K562 (cell line): ENCODE data around the gene NLRC3. TPM values are rescaled to one million over a fixed set of nuclear protein-coding genes. Genes with fewer than 3 reads are reported as not detected.

Source experiments
- CHD1 ChIP-seq: fragments of 200-600 bp; sonication (generic); IDR thresholded peaks from one replicate; pipeline ENCODE4 v1.6.1; 2012; ENCODE audit warnings: mild to moderate bottlenecking, moderate library complexity, low read length, inconsistent platforms
- ETS2 ChIP-seq: IDR thresholded peaks from 2 replicates; pipeline ENCODE4 v1.6.1; 2016; ENCODE audit warnings: borderline replicate concordance, missing genetic modification characterization, mild to moderate bottlenecking, moderate library complexity, missing compliant biosample characterization; ENCODE audit not compliant: poor library complexity, severe bottlenecking
- FOXO4 ChIP-seq: fragments of 450-650 bp; formaldehyde crosslinking; IDR thresholded peaks from 2 replicates; pipeline ENCODE4 v1.4.0; 2020; ENCODE audit warnings: mild to moderate bottlenecking, moderate library complexity
- FOXP1 ChIP-seq: sonication (generic); formaldehyde crosslinking; IDR thresholded peaks from 2 replicates; pipeline ENCODE4 v1.8.0; 2022; ENCODE audit warnings: mild to moderate bottlenecking, missing genetic modification reagents
- HBP1 ChIP-seq: fragments of 450-650 bp; formaldehyde crosslinking; IDR thresholded peaks from 2 replicates; pipeline ENCODE4 v1.4.0; 2022; ENCODE audit warnings: missing genetic modification characterization
- HINFP ChIP-seq: fragments of 450-650 bp; conservative IDR thresholded peaks from 2 replicates; pipeline ENCODE4 v1.6.1; 2016; ENCODE audit warnings: missing genetic modification characterization, low read depth, mild to moderate bottlenecking, control low read depth, missing compliant biosample characterization
- HMBOX1 ChIP-seq: sonication (generic); IDR thresholded peaks from 2 replicates; pipeline ENCODE4 v1.6.1; 2016
- HNRNPK ChIP-seq: fragments of 200-400 bp; formaldehyde crosslinking; IDR thresholded peaks from one replicate; pipeline ENCODE4 v1.6.1; 2018; ENCODE audit warnings: mild to moderate bottlenecking, low read depth, low read length; ENCODE audit not compliant: poor library complexity, severe bottlenecking
- POLR2G ChIP-seq: fragments of 200-400 bp; formaldehyde crosslinking; IDR thresholded peaks from 2 replicates; pipeline ENCODE4 v1.6.1; 2017; ENCODE audit warnings: low read depth, mild to moderate bottlenecking, antibody characterized with exemption, low read length, moderate library complexity
- RBM17 ChIP-seq: fragments of 200-400 bp; formaldehyde crosslinking; IDR thresholded peaks from 2 replicates; pipeline ENCODE4 v1.6.1; 2017; ENCODE audit warnings: low read depth, mild to moderate bottlenecking, low read length, borderline replicate concordance
- RBM22 ChIP-seq: fragments of 200-400 bp; formaldehyde crosslinking; IDR thresholded peaks from 2 replicates; pipeline ENCODE4 v1.6.1; 2018; ENCODE audit warnings: low read length, low read depth; ENCODE audit not compliant: poor library complexity, severe bottlenecking
- RFX7 ChIP-seq: fragments of 250-450 bp; sonication (Bioruptor Pico); IDR thresholded peaks from 2 replicates; pipeline ENCODE4 v1.5.1; 2021; ENCODE audit warnings: mild to moderate bottlenecking
- SPI1 ChIP-seq: IDR thresholded peaks from 2 replicates; pipeline ENCODE4 v1.6.1; 2011; ENCODE audit warnings: low read depth, low read length, control low read depth, borderline replicate concordance
- TSC22D4 ChIP-seq: fragments of 450-650 bp; IDR thresholded peaks from 2 replicates; pipeline ENCODE4 v1.6.1; 2016; ENCODE audit warnings: missing genetic modification characterization, missing biosample characterization, control low read depth
- ZBTB26 ChIP-seq: fragments of 450-650 bp; formaldehyde crosslinking; IDR thresholded peaks from 2 replicates; pipeline ENCODE4 v1.4.0; 2022; ENCODE audit warnings: missing genetic modification characterization
- ZNF121 ChIP-seq: sonication (generic); formaldehyde crosslinking; conservative IDR thresholded peaks from 2 replicates; pipeline ENCODE4 v1.8.0; 2022; ENCODE audit warnings: missing genetic modification reagents
- ZNF212 ChIP-seq: fragments of 450-650 bp; formaldehyde crosslinking; IDR thresholded peaks from 2 replicates; pipeline ENCODE4 v1.4.0; 2020; ENCODE audit warnings: mild to moderate bottlenecking
- ZNF253 ChIP-seq: fragments of 250-450 bp; sonication (Bioruptor Pico); conservative IDR thresholded peaks from 2 replicates; pipeline ENCODE4 v1.6.1; 2021; ENCODE audit warnings: mild to moderate bottlenecking
- ZNF41 ChIP-seq: fragments of 250-450 bp; sonication (Bioruptor Pico); conservative IDR thresholded peaks from 2 replicates; pipeline ENCODE4 v1.4.0; 2020; ENCODE audit warnings: mild to moderate bottlenecking
- ZNF551 ChIP-seq: fragments of 250-450 bp; sonication (Bioruptor Pico); IDR thresholded peaks from 2 replicates; pipeline ENCODE4 v1.5.0; 2021; ENCODE audit warnings: mild to moderate bottlenecking, moderate library complexity
- ZNF589 ChIP-seq: fragments of 200-800 bp; sonication (Bioruptor generic); IDR thresholded peaks from 2 replicates; pipeline ENCODE4 v1.6.1; 2016; ENCODE audit warnings: low read depth, missing genetic modification characterization, missing compliant biosample characterization
- polyA plus RNA-seq, 8 experiments: library from polyadenylated mRNA; depleted of rRNA in 4 of 8; stranded (reverse) in 5 of 8; unstranded in 3 of 8; fragments of >200 nt; fragmentation: Nextera tagmentation in 2 of 8; fragmentation: Illumina TruSeq in 1 of 8; extraction: Ambion mirVana in 2 of 8; extraction: Trizol in 1 of 8; gene quantifications; 2 replicates each; pipeline versions ENCODE4 v1.2.1 to v1.2.3, GENCODE V29; 2011 to 2014; ENCODE audit warnings: inconsistent platforms in 1 of 8, missing spikeins in 1 of 8
- total RNA-seq, 7 experiments: library from RNA; depleted of rRNA in 6 of 7; stranded (reverse); fragments of >200 nt in 6 of 7; fragmentation: Illumina TruSeq in 2 of 7; extraction: Trizol in 2 of 7; gene quantifications; 2 replicates each; pipeline versions ENCODE4 v1.2.1 to v1.2.3, GENCODE V29; 2011 to 2021; ENCODE audit warnings: low replicate concordance in 1 of 7

NLRC3 gene
- total and polyA plus RNA-seq, 9 of the 15 experiments (the other 6 are each of a cell fraction or from before 2014, with no cell fraction given) = 0.03 to 0.13 (median 0.03) TPM; not detected in 4

- TF ChIP-seq HBP1 (CRISPR knock-in tag) = no peak
- no peak for TF ChIP-seq FOXO4 (CRISPR knock-in tag)
- no peak for TF ChIP-seq ZNF212 (CRISPR knock-in tag)
- TF ChIP-seq RBM22 = no peak
- no peak for TF ChIP-seq SPI1
- no peak for TF ChIP-seq ZNF41 (CRISPR knock-in tag)
- no peak for TF ChIP-seq ZNF253 (CRISPR knock-in tag)
- no peak for TF ChIP-seq TSC22D4 (tag)
- no peak for TF ChIP-seq ZBTB26
- TF ChIP-seq RFX7 (CRISPR knock-in tag) = no peak
- TF ChIP-seq ZNF551 (CRISPR knock-in tag) = no peak
- TF ChIP-seq ZNF121 = 0 out of 2 replicates have a peak, but pooled peaks have one; percentile 12
- peak; percentile 48; the same call in 1 of the 2 replicates for TF ChIP-seq FOXP1 (CRISPR knock-in tag)
- TF ChIP-seq POLR2G = peak; percentile 85
- TF ChIP-seq HMBOX1 = no peak
- no peak for TF ChIP-seq ETS2 (tag)
- peak; percentile 51 for TF ChIP-seq CHD1
- TF ChIP-seq ZNF589 (CRISPR knock-in tag) = no peak
- TF ChIP-seq HNRNPK = no peak
- no peak for TF ChIP-seq HINFP (tag)
- TF ChIP-seq RBM17 = no peak
These were observed 34.2 kb upstream of the NLRC3 start, which contains the start of gene SLX4 (continued) for GRCh38 chr16:3611146-3611975.
